Mesothelial cell of epicardium (in vitro differentiated cells): ENCODE results near the gene RPS3. TPM values are rescaled to one million over a fixed set of nuclear protein-coding genes. Genes with fewer than 3 reads are reported as not detected.

Source experiments
- DNase-seq, 2 experiments: peaks; one replicate each; pipeline ENCODE4 v3.0.0; 2021; ENCODE audit warnings: low spot score in 2 of 2; ENCODE audit not compliant: unreplicated experiment in 2 of 2
- H3K27ac Mint-ChIP-seq: 2 replicates; pipeline ENCODE4 v1.8.0; 2021; ENCODE audit warnings: mixed read lengths
- H3K27me3 Mint-ChIP-seq: 2 replicates; pipeline ENCODE4 v1.8.0; 2021; ENCODE audit warnings: low read depth, mixed read lengths
- H3K36me3 Mint-ChIP-seq: 2 replicates; pipeline ENCODE4 v1.8.0; 2021; ENCODE audit warnings: mixed read lengths
- H3K4me1 Mint-ChIP-seq: 2 replicates; pipeline ENCODE4 v1.8.0; 2021; ENCODE audit warnings: mixed read lengths
- H3K4me3 Mint-ChIP-seq: 2 replicates; pipeline ENCODE4 v1.8.0; 2021; ENCODE audit warnings: mild to moderate bottlenecking, moderate library complexity, mixed read lengths
- H3K9me3 Mint-ChIP-seq: 2 replicates; pipeline ENCODE4 v1.8.0; 2021; ENCODE audit warnings: mixed read lengths
- total RNA-seq: library from RNA; stranded (reverse); gene quantifications from 3 replicates; pipeline ENCODE4 v1.2.1, GENCODE V29; 2021
- TF ChIP-seq, protein P1 (sequence below): fragments of 200-600 bp; sonication (generic); IDR thresholded peaks from one replicate; pipeline ENCODE4 v1.5.0; 2021; ENCODE audit warnings: antibody characterized with exemption; ENCODE audit not compliant: unreplicated experiment

Gene RPS3
- total RNA-seq, 1 donor from 2014 or later = 2,848 TPM

DNA sequence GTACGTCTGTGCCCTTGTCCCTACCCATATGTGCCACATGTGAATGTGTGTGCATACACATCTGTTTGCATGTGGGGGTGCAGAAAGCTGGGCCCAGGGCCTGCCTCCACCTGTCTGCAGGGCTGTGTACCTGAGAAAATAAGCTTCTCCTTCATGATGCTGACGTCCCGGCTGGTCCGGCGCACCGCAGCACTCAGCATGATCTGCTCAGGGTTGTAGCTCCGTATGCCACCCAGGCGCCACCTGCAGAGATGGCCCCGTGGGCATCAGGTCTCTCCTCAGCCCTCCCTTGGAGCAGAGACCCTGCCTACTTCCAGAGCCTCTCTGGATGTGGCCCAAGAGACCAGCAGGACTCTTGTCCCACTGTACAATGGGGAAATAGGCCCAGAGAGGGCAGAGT, 37.5 kb downstream of the RPS3 start:
- H3K27ac Mint-ChIP-seq = no peak overlapping the region
- H3K9me3 Mint-ChIP-seq = no peaks in the 10 kb centered on the region
- no peak overlapping the region for H3K4me3 Mint-ChIP-seq
- TF ChIP-seq, protein P1, sequence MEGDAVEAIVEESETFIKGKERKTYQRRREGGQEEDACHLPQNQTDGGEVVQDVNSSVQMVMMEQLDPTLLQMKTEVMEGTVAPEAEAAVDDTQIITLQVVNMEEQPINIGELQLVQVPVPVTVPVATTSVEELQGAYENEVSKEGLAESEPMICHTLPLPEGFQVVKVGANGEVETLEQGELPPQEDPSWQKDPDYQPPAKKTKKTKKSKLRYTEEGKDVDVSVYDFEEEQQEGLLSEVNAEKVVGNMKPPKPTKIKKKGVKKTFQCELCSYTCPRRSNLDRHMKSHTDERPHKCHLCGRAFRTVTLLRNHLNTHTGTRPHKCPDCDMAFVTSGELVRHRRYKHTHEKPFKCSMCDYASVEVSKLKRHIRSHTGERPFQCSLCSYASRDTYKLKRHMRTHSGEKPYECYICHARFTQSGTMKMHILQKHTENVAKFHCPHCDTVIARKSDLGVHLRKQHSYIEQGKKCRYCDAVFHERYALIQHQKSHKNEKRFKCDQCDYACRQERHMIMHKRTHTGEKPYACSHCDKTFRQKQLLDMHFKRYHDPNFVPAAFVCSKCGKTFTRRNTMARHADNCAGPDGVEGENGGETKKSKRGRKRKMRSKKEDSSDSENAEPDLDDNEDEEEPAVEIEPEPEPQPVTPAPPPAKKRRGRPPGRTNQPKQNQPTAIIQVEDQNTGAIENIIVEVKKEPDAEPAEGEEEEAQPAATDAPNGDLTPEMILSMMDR = no peak
- no peak for DNase-seq
- H3K27me3 Mint-ChIP-seq = peaks cover 31% of the 10 kb centered on the region
- peaks cover 2% of the 10 kb centered on the region for H3K4me1 Mint-ChIP-seq
- no peaks in the 10 kb centered on the region for H3K36me3 Mint-ChIP-seq

DNA sequence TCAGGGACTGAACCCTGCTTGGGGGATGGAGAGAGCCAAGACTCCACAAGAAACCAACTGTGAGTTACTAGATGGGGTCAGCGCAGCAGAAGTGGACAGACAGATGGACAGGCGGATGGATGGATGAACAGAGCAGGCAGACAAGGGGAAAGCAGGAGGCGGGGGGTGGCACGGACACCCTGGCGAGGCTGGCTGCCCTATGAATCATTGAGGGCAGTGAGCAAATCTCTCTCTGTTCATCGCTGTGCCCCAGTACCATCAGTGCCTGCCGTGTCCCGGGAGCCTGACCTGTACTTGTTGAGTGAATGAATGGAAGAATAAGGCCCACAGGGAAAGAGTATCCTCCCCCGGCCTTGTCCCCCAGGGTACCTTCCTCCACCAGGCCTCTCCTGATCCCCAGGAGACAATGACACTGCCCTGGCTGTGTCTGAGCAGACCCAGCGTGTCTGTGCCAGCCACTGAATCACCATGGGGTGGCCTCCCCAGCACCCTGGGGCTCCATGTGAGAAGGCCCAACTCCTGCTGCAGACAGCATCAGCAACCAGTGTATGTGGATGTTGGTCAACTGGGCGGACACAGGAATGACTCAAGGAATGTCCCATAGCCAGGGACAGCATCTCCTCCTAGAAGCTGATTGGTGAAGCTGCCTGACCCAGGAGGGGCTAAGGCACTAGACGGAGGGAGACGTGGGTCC, 38.8 kb downstream of the RPS3 start:
- TF ChIP-seq, protein P1 = no peak
- H3K9me3 Mint-ChIP-seq = no peaks in the 10 kb centered on the region
- no peak for DNase-seq
- H3K4me3 Mint-ChIP-seq = no peak overlapping the region
- H3K4me1 Mint-ChIP-seq = no peaks in the 10 kb centered on the region
- H3K27ac Mint-ChIP-seq = no peak overlapping the region
- no peaks in the 10 kb centered on the region for H3K36me3 Mint-ChIP-seq
- H3K27me3 Mint-ChIP-seq = peaks cover 18% of the 10 kb centered on the region

DNA sequence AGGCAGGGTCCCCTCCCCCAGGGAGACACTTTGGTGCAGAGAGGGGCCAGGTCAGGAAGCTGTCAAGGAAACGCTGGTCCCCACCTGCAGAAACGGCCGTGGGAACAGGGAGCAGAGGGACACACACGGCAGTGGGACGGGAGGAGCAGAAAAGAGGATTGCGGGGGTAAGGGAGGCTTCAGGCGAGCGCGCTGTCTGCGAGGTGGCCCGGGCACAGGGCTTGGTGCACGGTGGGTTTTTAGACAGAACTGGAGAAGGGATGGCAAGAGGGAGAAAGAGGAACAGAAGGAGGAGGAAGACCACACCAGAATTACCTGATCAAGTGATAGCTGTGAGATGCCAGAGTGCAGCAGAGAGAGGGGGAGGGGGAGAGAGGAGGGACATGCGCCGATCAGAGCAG, 39.7 kb downstream of the RPS3 start:
- DNase-seq = no peak
- Mint-ChIP-seq H3K9me3 (no peaks in the 10 kb centered on the region), H3K4me3 (no peak overlapping the region), H3K27me3 (peaks cover 9% of the 10 kb centered on the region), H3K27ac (no peak overlapping the region), H3K36me3 (no peaks in the 10 kb centered on the region), H3K4me1 (no peaks in the 10 kb centered on the region)
- TF ChIP-seq, protein P1 = no peak

DNA sequence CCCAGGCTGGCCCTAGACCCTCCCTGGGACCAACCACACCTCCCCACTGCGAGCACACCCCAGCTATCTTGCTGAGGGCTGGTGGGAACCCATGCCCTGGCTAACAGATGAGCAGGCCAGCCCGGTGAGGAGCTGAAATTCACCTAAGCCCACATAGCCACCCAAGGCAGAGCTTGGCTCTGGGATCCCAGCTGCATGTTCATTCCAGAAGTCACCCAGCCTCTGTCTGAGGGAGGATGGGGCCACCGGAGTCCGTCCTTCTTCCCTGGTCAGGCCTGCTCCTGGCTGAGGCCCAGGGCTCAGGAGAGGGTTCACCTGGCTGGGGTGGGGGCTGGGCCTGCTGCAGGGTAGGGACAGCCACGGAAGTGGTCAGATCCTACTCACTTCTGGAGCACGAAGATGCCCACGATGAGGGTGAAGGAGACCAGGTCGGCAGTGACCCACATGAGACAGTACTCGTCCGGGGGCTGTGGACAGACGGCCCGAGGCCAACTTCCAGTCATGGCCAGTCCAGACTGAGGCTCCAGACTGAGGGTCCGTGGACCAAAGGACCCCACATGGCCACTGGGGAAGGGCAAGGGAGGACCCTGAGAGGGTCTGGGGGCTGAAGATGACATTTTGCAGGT, 40.3 kb downstream of the RPS3 start:
- Mint-ChIP-seq H3K4me1 (no peaks in the 10 kb centered on the region), H3K27ac (no peak overlapping the region), H3K4me3 (no peak overlapping the region), H3K9me3 (no peaks in the 10 kb centered on the region), H3K36me3 (no peaks in the 10 kb centered on the region), H3K27me3 (peaks cover 4% of the 10 kb centered on the region)
- no peak for DNase-seq
- TF ChIP-seq, protein P1 = no peak

DNA sequence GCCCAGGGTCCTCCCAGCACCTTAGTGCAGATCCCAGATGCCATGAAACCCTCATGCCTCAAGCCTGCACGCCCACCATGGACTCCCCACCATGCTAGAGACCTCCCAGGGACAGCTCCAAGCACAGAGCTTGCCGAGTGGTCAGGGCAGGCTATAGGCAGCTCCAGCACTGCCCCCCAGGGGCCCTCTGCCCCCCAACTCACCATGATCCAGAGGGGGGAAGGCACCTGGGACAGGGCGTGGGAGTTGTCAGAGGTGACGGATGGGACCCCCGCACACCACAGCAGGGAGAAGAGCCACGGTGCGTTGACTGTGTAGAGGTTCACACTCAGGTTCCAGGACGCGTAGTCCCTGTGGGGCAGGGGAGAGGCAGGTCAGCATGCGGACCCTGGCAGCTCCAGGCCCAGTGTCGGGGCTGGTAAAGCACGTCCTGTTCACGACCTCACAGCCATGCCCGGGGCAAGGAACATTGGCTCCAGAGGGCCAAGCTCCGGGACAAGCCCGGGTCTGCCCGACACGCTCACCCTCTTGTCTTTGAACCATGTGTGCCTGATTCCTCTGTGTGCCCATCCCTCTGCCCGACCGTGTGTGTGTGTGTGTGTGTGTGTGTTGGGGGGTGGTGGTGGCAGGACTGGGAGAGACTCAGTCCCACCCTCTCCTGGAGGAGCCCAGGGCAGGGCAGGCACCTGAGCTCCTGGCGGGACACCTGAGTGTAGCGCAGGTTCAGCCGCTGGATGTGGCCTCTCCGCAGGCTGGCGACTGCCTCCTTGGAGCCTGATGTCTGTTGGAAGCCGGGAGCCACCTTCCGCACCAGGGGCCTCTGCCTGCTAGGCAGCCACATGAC, 41.9 kb downstream of the RPS3 start:
- TF ChIP-seq, protein P1 = no peak
- DNase-seq = no peak
- Mint-ChIP-seq H3K4me3 (no peak overlapping the region), H3K27ac (no peak overlapping the region), H3K4me1 (no peaks in the 10 kb centered on the region), H3K27me3 (peaks cover 2% of the 10 kb centered on the region), H3K9me3 (no peaks in the 10 kb centered on the region), H3K36me3 (no peaks in the 10 kb centered on the region)
